Measurements from ENCODE around the gene ACSL5. TPM values are rescaled to one million over a fixed set of nuclear protein-coding genes. Genes with fewer than 3 reads are reported as not detected.

Gene ACSL5, protein sequence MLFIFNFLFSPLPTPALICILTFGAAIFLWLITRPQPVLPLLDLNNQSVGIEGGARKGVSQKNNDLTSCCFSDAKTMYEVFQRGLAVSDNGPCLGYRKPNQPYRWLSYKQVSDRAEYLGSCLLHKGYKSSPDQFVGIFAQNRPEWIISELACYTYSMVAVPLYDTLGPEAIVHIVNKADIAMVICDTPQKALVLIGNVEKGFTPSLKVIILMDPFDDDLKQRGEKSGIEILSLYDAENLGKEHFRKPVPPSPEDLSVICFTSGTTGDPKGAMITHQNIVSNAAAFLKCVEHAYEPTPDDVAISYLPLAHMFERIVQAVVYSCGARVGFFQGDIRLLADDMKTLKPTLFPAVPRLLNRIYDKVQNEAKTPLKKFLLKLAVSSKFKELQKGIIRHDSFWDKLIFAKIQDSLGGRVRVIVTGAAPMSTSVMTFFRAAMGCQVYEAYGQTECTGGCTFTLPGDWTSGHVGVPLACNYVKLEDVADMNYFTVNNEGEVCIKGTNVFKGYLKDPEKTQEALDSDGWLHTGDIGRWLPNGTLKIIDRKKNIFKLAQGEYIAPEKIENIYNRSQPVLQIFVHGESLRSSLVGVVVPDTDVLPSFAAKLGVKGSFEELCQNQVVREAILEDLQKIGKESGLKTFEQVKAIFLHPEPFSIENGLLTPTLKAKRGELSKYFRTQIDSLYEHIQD
- total RNA-seq = 8.1 and 9.6 TPM in 2 replicates

DNA sequence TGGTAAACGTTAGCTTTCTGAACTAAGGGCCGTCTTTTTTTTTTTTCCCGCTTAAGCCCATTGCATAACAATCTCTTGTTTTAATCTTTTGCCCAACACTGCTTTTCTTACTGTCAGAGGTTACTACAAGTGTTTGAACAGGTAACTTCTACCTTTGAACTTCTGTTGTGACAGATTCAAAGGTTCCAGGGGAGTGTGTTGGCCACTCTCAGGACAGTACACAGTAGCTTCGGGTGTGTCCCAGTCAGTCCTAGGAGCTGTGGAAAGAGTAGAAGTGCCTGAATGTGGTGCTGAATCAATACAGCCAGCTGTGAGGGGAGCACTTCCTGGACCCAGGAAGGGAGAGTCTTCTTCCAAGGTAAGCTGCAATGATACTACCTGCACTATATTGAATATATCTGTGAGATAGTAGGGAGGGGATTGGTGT is at the start of gene ACSL5:
Gene ACSL5, plus strand, starts transcription at position 205 of the 427 bp plus-strand sequence. CDS start 20,831 bp downstream, outside the sequence.

GRCh38 chr10:112446855-112447619 is 73.1 kb downstream of the ACSL5 start, which contains the start of the genes VTI1A and ZDHHC6:
Gene VTI1A (plus strand): TSS chr10:112447215. CDS start chr10:112447374, 159 bp downstream.
Gene ZDHHC6 (minus strand): TSS chr10:112446914. CDS start chr10:112445436, 1,478 bp downstream.

Other genes starting within 250 kb of the ACSL5 start
- 3.6 and 3.9 TPM in 2 replicates for gene GPAM, start 190.4 kb upstream of the ACSL5 start, total RNA-seq
- not detected in 2 replicates for gene TECTB, start 90.7 kb upstream of the ACSL5 start, total RNA-seq
- gene ZDHHC6, start 72.8 kb downstream of the ACSL5 start, total RNA-seq = 15.6 and 17.0 TPM in 2 replicates
- 9.6 and 15.3 TPM in 2 replicates for gene VTI1A, start 73.1 kb downstream of the ACSL5 start, total RNA-seq